Measurements from ENCODE around the gene F12.
"Not testable (repeated sequence)": the region's sequence is repeated elsewhere in the genome, so short reads cannot be mapped to it uniquely, and the experiment has no call there.

Gene F12

DNA sequence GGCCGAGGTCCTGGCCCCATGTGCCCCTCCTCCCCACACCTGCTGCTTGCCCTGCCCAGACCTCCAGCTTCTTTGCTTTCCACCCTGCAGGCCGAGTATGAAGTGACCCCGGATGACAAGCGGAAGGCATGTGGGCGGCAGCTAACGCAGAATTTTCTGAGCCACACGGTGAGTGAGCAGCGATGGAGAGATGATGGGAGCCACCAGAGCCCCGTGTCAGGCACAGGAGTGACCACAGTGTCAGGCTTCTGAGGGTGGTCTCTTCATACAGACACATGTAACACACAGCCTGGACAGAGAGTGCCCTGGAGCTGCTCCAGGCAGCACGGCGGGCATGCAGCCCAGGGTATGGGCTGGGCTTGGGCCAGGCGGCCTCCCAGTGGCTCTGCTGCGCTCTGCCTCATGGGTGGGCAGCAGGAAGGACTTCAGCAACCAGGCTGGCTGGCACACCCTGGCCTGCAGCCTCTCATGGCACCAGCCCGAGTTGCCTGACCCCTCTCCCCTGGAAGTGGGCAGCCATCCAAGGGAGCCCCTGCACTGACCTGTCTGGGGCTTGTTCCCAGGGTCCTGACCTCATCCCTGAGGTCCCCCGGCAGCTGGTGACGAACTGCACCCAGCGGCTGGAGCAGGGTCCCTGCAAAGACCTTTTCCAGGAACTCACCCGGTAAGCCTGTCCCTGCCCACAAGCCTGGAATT is 22.9 kb upstream of the F12 start:
- no peak for DNase-seq

DNA sequence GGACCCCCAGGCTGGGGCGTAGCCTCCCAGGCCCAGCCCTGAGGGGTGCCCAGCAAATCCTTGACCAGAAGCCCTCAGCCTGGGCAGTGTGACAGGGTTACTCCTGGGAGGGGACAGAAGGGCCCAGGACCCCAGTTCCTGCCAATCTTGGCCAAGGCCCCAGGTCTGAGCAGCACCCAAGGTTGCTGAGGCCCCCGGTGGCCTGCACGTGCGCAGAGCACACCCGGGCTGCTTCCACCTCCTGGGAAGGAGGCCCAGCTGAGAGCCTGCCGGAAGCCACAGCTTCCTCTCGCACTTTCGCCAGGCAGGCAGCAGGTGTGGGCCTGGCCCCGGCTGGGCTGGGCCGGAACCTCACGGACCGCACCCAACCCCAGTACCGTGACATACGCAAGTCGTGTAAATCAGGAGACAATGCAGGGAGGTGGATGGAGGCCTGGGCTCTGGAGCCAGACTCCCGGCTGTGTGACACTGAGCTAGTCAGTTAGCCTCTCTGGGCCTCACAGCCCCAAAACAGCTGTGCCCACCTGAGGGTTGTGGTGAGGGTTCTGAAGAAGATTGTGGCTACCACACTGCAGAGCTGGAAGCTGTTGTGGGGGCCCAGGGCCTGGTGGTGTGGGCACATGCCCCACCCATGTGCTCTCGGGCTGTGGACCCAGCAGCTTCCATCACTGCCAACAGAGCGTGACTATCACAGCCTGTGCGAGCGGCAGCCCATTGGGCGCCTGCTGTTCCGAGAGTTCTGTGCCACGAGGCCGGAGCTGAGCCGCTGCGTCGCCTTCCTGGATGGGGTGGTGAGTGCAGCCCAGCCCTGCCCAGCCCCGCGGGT is 22.2 kb upstream of the F12 start:
- DNase-seq, result no peak

DNA sequence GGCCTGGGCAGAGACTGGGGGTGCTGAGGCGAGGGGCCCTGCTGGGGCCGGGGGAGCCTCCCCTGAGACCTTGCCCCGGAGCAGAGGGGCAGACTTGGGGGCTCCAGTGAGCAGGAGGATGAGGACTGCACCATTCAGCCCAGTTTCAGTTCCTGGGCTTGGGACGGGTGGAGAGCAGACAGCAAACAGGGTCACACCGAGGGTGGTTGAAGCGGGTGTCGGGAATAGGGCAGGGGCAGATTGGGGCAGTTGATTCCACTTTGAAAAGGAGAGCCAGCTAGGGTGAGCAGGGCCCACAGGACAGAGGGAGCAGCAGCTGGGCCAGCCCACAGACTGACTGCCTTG is 21.6 kb upstream of the F12 start:
- no peak for DNase-seq

DNA sequence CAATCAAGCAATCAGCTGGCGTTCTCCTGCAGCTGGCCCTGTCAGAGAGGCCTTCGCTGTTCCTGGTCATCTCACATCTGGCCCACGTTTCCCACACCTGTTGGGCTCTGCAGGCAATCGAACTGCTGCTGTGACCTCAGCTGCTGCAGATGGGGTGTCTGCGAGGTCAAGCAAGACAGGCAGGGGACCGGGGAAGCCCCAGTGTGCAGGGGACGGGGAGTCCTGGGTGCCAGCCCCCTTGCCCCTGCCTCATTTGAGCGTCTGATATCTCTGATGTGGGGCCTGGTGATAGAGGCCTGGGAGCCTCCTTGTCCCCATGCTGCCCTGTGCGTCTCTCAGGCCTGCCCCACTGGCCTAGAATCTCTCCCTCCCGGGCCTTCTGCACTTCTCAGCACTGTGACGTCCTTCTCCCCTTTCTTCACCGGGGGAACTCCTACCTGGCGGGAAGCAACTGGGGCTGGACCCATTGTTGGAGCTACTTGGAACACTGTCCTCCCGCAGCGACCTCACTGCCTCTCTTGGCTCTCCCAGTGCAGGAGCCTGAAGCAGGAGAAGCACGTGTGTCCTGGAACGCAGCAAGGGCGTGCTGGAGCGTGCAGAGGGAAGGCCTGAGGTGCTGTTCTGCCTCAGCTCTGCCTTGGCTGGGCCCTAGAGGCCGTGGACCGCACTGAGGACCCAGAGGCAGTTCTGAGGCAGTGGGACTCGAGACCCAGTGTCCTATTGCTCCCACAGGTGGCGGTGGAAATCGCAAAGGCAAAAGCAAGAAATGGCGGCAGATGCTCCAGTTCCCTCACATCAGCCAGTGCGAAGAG is 21.0 kb upstream of the F12 start:
- DNase-seq, result no peak

DNA sequence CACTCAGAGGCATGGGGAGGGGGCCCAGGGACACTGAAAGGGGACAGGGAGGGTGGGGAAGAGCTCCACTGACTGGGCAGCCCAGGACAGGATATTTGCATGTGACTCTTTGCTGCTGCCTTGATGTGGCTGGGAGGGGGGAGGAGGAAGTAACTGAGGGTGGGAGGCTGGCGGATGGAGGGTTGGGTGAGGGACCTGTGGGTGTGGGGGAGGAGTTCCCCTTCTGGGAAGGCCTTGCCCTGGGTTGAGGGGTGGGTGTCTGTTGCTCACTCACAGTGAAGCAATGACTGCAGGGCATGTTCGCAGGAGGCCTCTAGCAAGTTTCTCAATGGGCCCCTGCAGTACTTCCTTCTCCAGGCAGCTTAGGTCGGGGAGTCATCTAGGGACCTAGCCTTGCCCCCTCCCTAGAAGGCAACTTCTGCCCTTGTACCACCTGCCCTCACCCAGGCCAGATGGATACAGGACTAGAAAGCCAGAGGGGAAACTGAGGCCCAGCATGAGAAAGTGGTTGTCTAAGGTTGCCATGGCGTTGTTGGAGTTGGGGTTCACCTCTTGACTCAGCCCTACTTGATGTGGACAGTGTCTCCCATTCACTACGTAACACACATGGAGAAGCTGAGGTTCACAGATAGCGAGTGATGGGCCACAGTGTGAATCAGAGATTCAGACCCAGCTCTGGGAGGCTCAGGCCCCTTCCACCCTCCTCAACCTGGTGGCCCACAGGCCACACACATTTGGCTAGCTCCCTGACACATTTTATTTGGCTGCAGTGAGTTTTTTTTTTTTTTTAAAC is 20.1 kb upstream of the F12 start:
- peak; percentile 64 to 97 for DNase-seq

DNA sequence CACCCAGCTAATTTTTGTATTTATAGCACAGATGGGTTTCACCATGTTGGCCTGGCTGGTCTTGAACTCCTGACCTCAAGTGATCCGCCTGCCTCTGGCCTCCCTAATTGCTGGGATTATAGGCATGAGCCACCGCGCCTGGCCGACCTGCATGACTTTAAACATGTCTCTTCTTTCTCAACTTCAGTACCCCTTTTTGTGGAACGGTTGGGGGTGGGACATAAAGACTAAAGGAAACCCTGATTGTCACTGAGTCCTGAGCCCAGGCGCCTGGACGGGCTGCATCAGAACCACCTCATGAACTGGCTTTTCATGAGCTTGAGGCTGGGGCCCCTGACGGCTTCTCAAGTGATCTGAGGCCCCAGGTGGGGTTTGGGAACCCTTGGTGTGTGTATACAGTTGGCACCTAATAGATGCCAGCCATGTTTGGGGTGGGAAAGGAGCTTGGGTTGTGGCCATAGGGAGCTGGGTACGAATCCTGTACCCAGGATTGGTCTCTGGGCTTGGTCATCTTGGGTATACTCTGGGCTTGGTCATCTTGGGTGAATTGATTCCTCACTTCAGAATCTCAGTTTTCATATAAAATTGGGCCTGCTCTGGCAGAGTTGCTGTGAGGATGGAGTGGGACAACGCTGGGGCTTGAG is 19.3 kb upstream of the F12 start:
- no peak for DNase-seq

DNA sequence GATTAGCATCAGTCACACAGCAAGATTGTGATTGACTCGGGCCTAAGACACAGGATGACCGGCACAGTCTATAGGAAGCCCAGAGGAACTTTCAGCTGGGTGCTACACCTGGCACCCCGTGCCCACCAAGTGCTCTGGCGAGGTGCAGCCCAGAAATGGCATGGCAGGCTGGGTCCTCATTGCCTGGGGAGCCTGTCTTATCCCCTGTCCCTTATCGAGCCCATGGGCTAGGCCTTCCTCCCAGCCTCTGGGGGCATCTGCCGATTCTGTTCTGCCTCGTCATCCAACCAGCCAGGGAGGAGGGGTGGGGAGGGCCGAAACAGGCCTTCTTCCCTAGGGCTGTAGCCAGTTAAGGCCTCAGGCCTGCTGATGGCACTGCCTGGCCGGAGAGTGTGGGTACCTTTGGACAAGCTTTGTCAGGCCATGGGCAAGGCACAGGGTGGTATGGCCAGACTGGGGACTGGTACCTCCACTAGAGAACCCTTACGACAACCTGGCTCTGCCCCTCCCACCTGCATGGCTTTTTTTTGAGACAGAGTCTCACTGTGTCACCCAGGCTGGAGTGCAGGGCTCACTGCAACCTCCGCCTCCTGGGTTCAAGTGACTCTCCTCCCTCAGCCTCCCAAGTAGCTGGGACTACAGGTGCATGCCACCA is 18.7 kb upstream of the F12 start:
- DNase-seq, result peak in 1 of 2 donors; percentile 24

DNA sequence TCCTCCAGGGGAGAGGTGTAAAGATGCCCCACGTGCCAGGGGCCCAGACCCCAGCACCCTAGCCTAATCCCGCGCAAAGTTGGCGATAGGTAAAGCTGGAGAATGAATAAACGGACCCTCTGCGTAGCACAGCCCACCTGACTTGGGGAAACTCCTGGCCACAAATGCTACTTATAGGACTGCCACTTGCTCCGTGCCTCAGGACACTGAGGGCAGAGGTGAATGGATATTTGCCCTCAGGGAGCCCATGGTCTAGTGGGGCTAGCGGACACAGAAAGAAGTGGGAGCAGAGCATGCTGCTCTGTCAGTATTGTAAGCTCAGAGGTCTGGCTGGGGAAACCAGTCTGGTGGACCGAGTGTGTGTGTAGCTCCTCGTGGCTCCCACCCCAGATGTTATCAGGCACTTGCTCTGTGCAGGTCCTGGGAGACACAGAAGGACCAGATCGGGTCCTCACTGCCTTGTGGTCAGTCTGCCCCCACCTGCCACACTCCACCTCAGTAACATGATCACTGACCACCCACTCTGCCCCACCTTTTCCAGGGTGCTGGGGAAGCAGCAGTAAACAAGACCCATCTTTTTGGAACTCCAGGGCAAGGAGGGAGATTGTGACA is 18.0 kb upstream of the F12 start:
- no peak for DNase-seq

DNA sequence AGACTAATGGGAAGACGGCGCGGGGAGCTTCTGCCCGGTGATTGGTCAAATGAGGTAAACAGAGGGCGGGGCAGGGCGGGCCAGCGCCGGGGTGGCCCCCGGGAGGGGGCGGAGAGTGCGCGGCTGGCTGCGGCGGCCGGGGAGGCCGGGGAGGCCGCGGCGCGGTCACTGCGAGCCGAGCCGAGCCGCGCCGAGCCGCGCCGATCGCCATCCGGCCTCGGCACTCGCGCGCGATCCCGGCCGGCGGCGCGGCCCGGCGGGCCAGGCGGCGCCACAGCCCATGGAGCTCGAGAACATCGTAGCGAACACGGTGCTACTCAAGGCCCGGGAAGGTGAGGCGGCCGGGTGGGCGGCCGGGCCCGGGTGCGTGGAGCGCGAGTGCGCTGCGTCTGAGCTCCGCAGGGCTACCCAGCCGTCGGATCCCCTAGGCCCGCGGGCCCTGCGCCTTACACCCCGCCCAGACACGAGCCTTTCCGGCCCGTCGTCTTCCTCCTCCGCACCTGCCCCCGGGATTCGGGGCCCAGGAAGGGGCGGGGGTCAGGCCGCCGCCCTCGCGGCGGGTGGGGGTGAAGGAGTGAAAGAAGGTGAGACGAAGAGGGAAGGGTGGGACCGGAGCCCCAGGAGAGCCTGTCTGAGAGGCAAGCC is 17.3 kb upstream of the F12 start, which contains the start of gene GRK6:
TSS of gene GRK6 (plus strand) at position 111 of the 645 bp plus-strand sequence. CDS start at position 281, 170 bp downstream.
- DNase-seq, result no peak

DNA sequence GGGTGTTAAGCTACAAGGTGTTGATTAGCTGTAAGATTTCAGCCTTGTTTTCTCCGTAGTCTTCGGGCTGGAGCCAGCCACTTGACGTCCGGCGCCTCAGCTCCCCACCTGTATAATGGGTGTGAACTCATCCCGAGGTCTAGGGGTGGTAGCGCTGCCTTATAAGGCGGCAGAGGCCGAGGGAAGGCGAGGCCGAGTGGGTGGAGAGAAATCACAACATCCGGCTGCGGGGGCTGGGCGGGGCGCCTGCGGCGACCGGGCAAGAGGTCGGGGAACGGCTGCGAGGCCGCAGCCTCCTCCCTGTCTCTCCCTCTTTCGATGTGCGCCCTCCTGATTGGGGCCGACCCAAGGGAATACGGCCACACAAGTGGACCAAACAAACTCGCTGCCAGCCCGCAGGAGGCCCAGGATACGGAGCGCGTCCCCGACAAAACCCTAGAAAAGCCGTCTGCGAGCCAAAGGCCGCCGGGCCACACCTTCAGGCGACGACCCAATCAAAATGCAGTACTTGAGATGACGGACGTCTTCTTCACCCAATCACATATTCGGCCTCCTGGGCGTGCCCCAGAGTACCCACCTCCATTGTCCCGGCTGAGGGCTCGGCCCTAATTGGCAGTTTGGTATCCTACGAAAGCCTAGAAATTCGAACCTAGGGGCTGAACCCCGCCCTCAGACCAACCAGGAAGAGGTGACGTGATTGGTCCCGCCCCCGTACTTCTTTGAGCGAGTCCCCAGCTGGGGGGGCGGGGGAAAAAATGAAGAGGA is 16.6 kb upstream of the F12 start:
- peak; percentile 98 to 100 for DNase-seq

DNA sequence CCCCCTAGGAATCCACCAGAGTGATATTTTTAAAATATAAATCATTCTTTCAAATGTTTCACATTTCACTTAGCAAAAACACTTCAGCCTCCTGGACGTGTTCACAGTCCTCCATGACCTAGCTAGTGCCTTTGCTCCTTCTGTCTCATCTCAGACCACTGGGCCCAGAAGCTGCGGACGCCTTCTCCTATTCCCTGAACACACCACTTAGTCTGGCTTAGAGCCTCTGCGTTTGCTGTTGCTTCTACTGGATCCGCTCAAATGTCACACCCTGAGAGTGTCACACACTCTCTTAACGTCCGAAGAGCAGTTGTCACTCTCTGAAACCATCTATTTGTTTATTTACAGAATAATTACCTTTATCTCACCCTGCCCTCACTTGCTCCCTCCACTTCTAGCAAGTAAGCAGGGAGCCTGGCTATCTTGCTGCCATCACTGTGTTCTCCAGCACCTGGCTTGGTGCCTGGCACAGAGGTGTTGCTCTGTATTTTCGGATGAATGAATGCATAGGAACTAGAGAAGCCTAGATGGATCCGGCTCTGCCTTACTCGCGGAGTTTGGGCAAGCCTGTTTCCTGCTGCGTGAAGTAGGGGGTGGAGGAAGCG is 15.9 kb upstream of the F12 start:
- no peak for DNase-seq

DNA sequence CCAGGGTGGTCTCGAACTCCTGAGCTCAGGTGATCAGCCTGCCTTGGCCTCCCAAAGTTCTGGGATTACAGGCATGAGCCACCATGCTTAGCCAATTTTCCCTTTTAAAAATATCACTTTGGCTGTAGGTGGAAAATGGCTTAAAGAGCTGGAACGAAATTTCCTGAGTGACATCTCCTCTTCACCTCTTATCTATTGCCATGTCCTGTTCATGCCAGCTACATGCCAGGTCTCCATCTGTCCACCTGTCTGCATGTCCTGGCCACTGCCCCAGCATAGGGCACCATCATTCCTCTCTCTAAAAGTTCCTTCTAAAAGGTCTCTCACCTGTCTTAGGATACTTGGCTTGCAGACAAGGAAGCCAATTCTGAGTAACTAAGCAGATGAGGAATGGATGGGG is 14.3 kb upstream of the F12 start:
- no peak for DNase-seq

DNA sequence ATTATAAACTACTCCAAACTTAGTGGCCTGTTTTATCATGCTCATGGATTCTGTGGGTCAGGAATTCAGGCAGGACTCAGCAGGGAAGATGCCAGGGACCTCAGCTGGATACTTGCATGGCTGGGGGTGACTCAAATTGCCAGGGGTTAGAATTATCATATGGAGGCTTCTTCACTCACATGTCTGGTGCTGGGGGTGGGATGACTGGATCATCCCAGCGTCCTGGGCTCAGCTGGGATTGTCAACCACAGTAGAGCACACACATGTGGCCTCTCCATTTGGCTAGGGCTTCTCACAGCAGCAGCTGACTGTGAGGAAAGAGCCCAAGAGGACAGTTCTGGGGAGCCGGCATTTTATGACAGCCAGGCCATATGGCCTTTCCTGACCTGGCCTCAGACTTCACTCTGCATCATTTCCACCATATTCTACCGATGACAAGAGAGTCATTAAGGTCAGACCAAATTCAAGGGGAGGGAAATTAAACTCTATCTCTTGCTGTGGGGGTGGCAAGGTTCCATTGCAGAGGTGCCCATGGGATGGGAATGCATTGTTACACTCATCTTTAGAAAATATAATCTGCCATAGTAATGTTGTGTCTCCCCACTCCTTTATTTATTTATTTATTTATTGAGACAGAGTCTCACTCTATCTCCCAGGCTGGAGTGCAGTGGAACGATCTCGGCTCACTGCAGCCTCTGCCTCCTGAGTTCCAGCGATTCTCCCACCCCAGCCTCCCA is 11.9 kb upstream of the F12 start:
- no peak for DNase-seq

DNA sequence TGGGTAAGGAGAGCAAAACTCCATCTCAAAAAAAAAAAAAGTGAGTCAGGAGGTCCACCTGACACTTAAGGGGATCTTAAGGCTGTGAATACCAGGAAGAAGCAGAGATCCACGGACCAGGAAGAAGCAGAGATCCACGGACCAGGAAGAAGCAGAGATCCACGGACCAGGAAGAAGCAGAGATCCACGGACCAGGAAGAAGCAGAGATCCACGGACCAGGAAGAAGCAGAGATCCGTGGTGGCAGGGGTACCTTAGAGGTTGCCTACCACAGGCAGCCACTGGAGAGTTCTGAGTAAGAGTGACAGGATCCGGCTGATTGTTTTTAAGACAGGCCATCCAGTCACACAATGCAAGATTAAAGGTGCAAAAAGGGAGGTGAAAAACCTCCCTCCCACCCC is 11.1 kb upstream of the F12 start:
- not testable (repeated sequence) for DNase-seq

DNA sequence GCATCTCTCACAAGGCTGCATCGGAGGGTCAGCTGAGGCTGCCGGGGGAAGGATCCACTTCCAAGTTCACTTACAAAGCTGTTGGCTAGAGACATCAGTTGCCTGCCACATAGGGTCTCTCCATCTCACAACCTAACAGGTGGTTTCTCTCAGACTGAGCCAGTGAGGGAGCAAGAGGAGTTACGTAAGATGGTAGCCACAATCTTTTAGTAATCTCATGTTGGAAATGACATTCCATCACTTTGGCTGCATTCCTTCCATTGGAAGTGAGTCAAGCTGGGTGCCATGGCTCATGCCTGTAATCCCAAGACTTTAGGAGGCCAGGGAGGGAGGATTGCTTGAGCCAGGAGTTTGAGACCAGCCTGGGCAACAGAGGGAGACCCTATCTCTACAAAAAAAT is 9.7 kb upstream of the F12 start:
- no peak for DNase-seq

DNA sequence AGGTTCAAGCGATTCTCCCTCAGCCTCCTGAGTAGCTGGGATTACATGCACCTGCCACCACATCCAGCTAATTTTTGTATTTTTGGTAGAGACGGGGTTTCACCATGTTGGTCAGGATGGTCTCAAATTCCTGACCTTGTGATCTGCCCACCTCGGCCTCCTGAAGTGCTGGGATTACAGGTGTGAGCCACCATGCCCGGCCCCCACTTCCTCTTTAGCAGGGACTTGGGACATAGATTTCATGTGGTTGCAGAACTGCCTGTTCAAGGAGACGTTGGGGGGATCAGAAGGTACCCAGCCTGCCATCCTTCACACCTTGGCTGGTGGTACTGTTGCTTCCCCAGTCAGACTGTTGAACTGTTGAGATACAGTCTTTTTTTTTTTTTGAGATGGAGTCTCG is 7.7 kb upstream of the F12 start:
- DNase-seq, result not testable (repeated sequence)

DNA sequence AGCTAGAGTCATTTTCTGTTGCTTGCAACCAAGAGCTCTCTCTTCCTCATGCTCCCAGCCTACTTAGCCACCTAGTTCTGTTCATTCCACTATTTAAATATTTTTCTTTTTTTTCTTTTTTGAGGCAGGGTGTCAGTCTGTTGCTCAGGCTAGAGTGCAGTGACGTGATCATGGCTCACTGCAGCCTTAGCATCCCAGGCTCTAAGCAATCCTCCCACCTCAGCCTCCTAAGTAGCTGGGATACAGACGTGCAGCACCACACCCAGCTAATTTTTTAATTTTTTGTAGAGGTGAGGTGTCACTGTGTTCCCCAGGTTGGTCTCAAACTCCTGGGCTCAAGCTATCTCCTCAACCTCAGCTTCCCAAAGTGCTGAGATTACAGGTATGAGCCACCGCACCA is 5.1 kb upstream of the F12 start:
- DNase-seq, result no peak

DNA sequence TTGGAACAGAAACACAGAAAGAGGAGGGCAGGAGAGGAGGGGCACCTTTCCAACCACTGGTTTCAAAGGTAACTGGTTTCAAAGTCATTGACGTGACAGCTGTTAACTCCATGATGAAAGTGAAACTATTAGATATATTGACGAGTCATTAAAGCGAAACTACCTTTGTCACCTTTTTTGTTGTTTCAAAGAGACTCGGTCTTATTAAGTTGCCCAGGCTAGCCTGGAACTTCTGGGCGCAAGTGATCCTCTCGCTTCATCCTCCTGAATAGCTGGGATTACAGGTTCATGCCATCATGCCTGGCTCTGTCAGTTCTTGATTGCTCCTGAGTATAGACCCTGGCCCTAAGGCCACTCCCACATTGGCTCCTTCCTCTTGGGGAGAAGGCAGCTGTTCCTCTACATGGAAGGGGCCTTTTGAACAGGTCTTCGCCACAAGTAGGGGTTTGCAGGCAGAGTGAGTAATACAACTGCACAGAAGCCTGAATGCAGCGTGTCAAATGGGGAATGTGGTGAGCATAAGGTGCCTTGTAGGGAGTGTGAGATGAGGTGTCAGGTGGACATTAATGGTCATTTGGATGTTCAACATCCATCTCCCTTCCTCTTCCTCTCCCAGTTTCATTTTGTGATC is 3.4 kb upstream of the F12 start:
- DNase-seq, result peak in 1 of 2 donors; percentile 12
